ENCODE data around the gene PTEN.

The PTEN gene

DNA sequence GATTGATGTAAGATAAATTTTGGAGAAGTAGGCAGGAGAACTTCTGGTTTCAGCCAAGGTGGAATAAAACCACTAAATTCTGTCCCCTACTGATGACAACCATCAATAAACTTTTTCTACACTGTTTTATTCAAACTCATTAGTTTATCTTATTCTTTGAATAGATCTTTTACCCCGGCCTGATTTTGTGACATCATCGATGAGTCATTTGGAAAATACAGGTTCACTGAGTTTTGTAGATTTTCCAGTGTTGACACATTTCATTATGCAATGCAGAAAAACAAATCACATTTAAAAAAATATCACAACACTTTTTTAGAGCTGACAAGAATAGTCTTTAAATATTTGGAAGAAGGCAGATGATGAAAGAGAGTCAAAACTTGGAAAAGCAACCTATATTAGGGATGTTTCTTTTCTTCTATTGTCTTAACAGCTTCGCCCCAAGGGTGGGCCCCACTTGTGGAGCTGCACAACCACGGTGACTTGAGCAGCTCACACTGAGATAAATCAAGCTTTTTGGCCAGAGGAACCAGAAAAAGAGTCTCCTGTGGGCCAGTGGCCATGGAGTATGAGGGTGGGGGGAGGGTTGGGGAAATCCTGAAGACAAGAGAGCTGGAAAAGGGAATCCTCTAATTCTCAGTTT lies 112.8 kb downstream of the PTEN start:
- DNase-seq (ENCODE audit: low spot score): peak; percentile 17

DNA sequence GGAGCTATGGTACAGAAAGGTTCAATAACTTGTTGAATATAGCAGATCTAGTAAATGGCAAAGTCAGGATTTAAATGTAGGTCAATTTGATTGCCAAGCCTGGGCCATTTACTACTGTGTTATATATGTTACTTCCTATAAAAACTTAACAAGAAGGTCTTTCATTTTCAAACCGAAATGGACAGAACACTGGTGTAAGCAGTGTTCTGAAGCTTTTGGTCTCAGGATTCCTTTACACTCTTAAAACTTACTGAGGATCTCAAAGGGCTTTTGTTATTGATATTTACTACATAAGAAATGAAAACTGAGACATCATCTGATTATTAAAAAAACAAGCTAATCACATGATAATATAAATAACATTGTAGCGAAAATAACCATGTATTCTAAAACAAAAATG lies 114.7 kb downstream of the PTEN start:
- no peak for DNase-seq (ENCODE audit: low spot score)

DNA sequence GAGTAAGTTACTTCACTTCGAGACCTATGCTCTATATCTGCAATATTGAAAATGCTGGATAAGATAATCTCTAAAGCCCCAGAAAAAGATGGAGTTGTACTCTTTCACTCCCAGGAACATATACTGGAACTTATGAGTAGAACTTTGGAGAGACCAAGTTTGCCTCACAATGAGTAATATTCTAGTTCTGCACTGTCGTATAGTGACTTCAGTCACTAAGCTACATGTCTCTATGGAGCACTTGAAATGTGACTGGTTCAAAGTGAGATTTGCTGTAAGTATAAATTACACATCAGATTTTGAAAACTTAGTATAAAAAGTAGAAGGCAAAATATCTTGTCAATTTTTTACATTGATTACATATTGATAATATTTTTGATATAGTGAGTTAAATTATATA lies 116.4 kb downstream of the PTEN start:
- no peak for DNase-seq (ENCODE audit: low spot score)

GRCh38 chr10:87983716-87984115 lies 120.3 kb downstream of the PTEN start:
- DNase-seq (ENCODE audit: low spot score): no peak

GRCh38 chr10:87987206-87987605 lies 123.8 kb downstream of the PTEN start:
- DNase-seq (ENCODE audit: low spot score): no peak

DNA sequence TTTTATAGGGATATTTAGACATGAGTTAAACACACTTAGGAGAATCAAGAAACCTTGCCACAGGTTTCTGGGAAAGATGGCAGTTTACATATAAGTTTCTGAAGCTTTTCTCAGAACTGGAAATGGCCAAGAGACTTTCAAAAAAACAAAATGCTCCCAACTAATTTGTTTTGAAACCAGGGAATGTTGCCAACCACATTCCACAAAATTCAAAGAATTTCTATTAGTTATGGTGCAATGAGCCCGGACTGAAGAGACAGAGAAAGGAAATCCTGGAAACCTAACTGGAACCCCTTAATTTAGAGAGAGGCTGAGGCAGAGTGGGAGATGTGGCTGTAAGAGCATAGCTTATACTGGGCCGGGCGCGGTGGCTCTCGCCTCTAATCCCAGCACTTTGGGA lies 128.5 kb downstream of the PTEN start:
- no peak for DNase-seq (ENCODE audit: low spot score)

GRCh38 chr10:88004451-88004850 lies 141.0 kb downstream of the PTEN start:
- DNase-seq (ENCODE audit: low spot score): no peak

- DNase-seq (ENCODE audit: low spot score): no peak
Observed at GRCh38 chr10:88006261-88006660, 142.8 kb downstream of the PTEN start.

GRCh38 chr10:88008866-88009470 lies 145.5 kb downstream of the PTEN start:
- no peak for DNase-seq (ENCODE audit: low spot score)

DNA sequence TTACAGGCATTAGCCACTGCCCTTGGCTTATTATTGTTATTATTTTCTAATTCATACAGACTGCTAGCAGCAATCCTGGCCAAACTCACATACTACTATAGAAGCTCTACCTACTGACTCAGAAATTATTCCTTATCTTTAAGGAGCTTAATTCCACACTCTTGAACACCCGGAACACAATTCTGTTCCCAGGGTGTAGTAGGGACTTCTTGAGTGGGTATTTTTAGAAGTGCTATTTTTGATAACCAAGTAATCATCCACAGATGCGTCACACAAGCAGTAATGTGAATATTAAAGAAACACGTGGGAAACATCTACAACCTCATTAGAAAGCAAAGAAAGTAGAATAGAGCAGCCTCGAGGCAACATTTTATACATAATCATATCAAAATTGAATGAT lies 149.2 kb downstream of the PTEN start:
- DNase-seq (ENCODE audit: low spot score): no peak

DNA sequence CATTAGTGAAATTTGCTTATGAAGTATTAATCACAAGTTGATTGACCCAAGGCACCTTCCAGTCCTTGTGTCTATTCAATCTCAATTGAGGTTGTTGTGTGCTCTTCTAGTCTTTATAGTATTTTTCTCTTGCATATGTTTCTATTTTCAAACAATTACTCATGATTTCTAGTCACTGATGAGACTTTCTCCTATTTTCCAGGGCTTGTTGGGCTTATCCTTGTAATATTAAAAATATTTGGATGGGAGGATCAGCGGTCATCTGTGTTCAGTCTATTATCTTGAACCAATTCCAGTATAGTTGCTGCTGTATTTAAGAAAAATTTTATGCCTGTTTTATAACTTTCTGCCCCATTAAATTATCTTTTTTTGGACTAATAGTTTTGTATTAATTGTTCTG lies 154.4 kb downstream of the PTEN start:
- no peak for DNase-seq (ENCODE audit: low spot score)

GRCh38 chr10:88019753-88020152 lies 156.3 kb downstream of the PTEN start:
- DNase-seq (ENCODE audit: low spot score): no peak
